Stimulated activated CD8-positive, alpha-beta memory T cell treated with anti-CD3 and anti-CD28 coated beads, Interleukin-15, amount 100 ng/mL, for 24 hours (primary cell): ENCODE results near the gene SYN1.
A peak's percentile ranks its signal among the peaks of the same experiment; 100 is the strongest.
"Not testable (repeated sequence)": the region's sequence is repeated elsewhere in the genome, so short reads cannot be mapped to it uniquely, and the experiment has no call there.

ENCODE experiments used
- DNase-seq: peaks from one replicate; pipeline ENCODE4 v3.0.0-alpha.2; 2020; ENCODE audit warnings: low read depth

Gene SYN1

GRCh38 chrX:47619486-47620302 lies at the start of gene SYN1:
Gene SYN1 (minus strand): TSS chrX:47619857. CDS start chrX:47619728, 129 bp downstream.
- peak; percentile 60 for DNase-seq

GRCh38 chrX:47665797-47666196 lies 46.1 kb upstream of the SYN1 start:
- not testable (repeated sequence) for DNase-seq

GRCh38 chrX:47664737-47665136 lies 45.1 kb upstream of the SYN1 start:
- no peak for DNase-seq

GRCh38 chrX:47662144-47662657 lies 42.5 kb upstream of the SYN1 start:
- no peak for DNase-seq

GRCh38 chrX:47661539-47661938 lies 41.9 kb upstream of the SYN1 start:
- no peak for DNase-seq

GRCh38 chrX:47659421-47659726 lies 39.7 kb upstream of the SYN1 start:
- DNase-seq, result no peak

- peak; percentile 76 for DNase-seq
These were observed 39.2 kb upstream of the SYN1 start, which contains the start of gene UXT for GRCh38 chrX:47658684-47659420. Gene UXT (minus strand): TSS chrX:47659180. CDS start chrX:47658927, 253 bp downstream.

- no peak for DNase-seq
These were observed 38.6 kb upstream of the SYN1 start for GRCh38 chrX:47658301-47658683.

GRCh38 chrX:47651043-47651905 lies 31.6 kb upstream of the SYN1 start:
- DNase-seq, result no peak

GRCh38 chrX:47650164-47651042 lies 30.7 kb upstream of the SYN1 start, which contains the start of gene ELK1:
Gene ELK1 (minus strand): TSS chrX:47650563. CDS start chrX:47641441, 9,122 bp downstream.
- peak; percentile 58 for DNase-seq

GRCh38 chrX:47649781-47650163 lies 30.1 kb upstream of the SYN1 start:
- no peak for DNase-seq

- DNase-seq, result no peak
These were observed 29.6 kb upstream of the SYN1 start for GRCh38 chrX:47649271-47649670.

- DNase-seq, result no peak
These were observed 28.7 kb upstream of the SYN1 start for GRCh38 chrX:47648376-47648775.

GRCh38 chrX:47646636-47647035 lies 27.0 kb upstream of the SYN1 start:
- DNase-seq, result no peak

GRCh38 chrX:47645530-47645929 lies 25.9 kb upstream of the SYN1 start:
- DNase-seq, result no peak

GRCh38 chrX:47644557-47645091 lies 25.0 kb upstream of the SYN1 start:
- DNase-seq, result no peak

- no peak for DNase-seq
These were observed 24.3 kb upstream of the SYN1 start for GRCh38 chrX:47643926-47644325.

- no peak for DNase-seq
These were observed 19.2 kb upstream of the SYN1 start for GRCh38 chrX:47638816-47639215.

- no peak for DNase-seq
These were observed 18.0 kb upstream of the SYN1 start for GRCh38 chrX:47637546-47638195.

GRCh38 chrX:47634871-47635575 lies 15.4 kb upstream of the SYN1 start:
- no peak for DNase-seq
